Esophagus squamous epithelium (tissue), 4 donors: ENCODE measurements around the gene MYO16.

Source experiments
- CTCF ChIP-seq, 6 experiments: fragments of 450-650 bp in 4 of 6; fragments of 200-600 bp in 2 of 6; sonication (generic) in 2 of 6; IDR thresholded peaks; one replicate each; pipeline ENCODE4 v1.5.1; 2016 to 2019; ENCODE audit warnings: antibody characterized with exemption in 6 of 6, mild to moderate bottlenecking in 4 of 6, moderate library complexity in 4 of 6
- POLR2A ChIP-seq, 4 donors: fragments of 450-650 bp; IDR thresholded peaks; one replicate each; pipeline ENCODE4 v1.6.1; 2017; ENCODE audit warnings: antibody characterized with exemption in 4 of 4, mild to moderate bottlenecking in 4 of 4, moderate library complexity in 3 of 4

- TF ChIP-seq CTCF (IDR thresholded peaks at IDR 0.05) (no peak), POLR2A (IDR thresholded peaks at IDR 0.05) (no peak)
Measured at GRCh38 chr13:108586826-108587225, 42.6 kb upstream of the MYO16 start.
